Measurements from ENCODE around the gene TPI1.
A peak's percentile ranks its signal among the peaks of the same experiment; 100 is the strongest.

TPI1 gene
- 291 to 635 (median 453) reads per million in 18 experiments for total RNA-seq

- DNase-seq, result peak; percentile 88 to 91
Observed at GRCh38 chr12:6867413-6868210, at the start of gene TPI1. Gene TPI1, plus strand, starts transcription at chr12:6867531. Its CDS starts 36 bp downstream, at chr12:6867567.

GRCh38 chr12:6817662-6818157, 49.6 kb upstream of the TPI1 start:
- no peak for DNase-seq

GRCh38 chr12:6818222-6818621, 49.1 kb upstream of the TPI1 start:
- DNase-seq, result no peak

- no peak for DNase-seq
Observed at GRCh38 chr12:6818645-6819044, 48.7 kb upstream of the TPI1 start.

- no peak for DNase-seq
Observed at GRCh38 chr12:6819106-6820030, 48.0 kb upstream of the TPI1 start.

GRCh38 chr12:6820166-6820565, 47.2 kb upstream of the TPI1 start:
- no peak for DNase-seq

- DNase-seq, result no peak
Observed at GRCh38 chr12:6821591-6822425, 45.5 kb upstream of the TPI1 start, which contains the start of gene GPR162. Gene GPR162, plus strand, starts transcription at chr12:6821821. Its CDS starts 2,078 bp downstream, at chr12:6823899.

GRCh38 chr12:6822426-6823135, 44.8 kb upstream of the TPI1 start:
- no peak for DNase-seq

GRCh38 chr12:6823182-6824084, 43.9 kb upstream of the TPI1 start:
- no peak for DNase-seq

GRCh38 chr12:6824085-6824775, 43.1 kb upstream of the TPI1 start:
- no peak for DNase-seq

GRCh38 chr12:6824901-6825381, 42.4 kb upstream of the TPI1 start:
- DNase-seq, result no peak

- DNase-seq, result peak; percentile 87 to 90
Observed at GRCh38 chr12:6825398-6826124, 41.8 kb upstream of the TPI1 start.

GRCh38 chr12:6826125-6826733, 41.1 kb upstream of the TPI1 start:
- no peak for DNase-seq

- no peak for DNase-seq
Observed at GRCh38 chr12:6826734-6827436, 40.4 kb upstream of the TPI1 start.

GRCh38 chr12:6827437-6827911, 39.9 kb upstream of the TPI1 start:
- DNase-seq, result peak; percentile 41 to 51

- no peak for DNase-seq
Observed at GRCh38 chr12:6827982-6828780, 39.1 kb upstream of the TPI1 start, which contains the start of gene P3H3. Gene P3H3, plus strand, starts transcription at chr12:6828407. Its CDS starts 34 bp downstream, at chr12:6828441.

All from inflammatory macrophage (primary cell).